Measurements from ENCODE around the gene ANXA5. TPM values are rescaled to one million over a fixed set of nuclear protein-coding genes. Genes with fewer than 3 reads are reported as not detected.
A peak's percentile ranks its signal among the peaks of the same experiment; 100 is the strongest.

ANXA5 gene
- total RNA-seq, 2 donors from 2014 or later, result 186 to 197 TPM

DNA sequence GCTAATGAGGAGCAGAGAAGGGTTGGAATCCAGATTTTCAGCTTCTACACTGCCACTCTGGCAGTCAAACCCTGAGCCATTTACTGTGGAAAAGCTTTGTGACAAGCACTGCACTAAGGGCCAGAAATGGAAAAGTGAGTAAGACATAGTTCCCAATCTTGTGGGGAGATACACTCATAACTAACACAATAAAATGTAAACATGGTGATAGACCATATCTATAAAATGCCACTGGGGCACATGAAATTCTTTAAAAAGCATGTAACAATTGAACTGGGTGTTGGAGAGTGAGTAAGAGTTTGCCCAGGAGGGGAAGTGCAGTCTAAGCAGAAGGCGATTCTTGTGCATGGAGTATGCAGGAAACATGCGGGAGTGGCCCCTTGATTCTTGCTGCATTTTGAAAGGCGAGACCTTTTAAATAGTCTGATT is 32.0 kb upstream of the ANXA5 start:
- Histone ChIP-seq H3K36me3 (no peaks in the 10 kb centered on the region), H3K9me3 (no peaks in the 10 kb centered on the region), H3K4me1 (no peaks in the 10 kb centered on the region), H3K4me3 (no peak overlapping the region), H3K27ac (no peak overlapping the region), H3K27me3 (no peaks in the 10 kb centered on the region)
- TF ChIP-seq, protein P1, sequence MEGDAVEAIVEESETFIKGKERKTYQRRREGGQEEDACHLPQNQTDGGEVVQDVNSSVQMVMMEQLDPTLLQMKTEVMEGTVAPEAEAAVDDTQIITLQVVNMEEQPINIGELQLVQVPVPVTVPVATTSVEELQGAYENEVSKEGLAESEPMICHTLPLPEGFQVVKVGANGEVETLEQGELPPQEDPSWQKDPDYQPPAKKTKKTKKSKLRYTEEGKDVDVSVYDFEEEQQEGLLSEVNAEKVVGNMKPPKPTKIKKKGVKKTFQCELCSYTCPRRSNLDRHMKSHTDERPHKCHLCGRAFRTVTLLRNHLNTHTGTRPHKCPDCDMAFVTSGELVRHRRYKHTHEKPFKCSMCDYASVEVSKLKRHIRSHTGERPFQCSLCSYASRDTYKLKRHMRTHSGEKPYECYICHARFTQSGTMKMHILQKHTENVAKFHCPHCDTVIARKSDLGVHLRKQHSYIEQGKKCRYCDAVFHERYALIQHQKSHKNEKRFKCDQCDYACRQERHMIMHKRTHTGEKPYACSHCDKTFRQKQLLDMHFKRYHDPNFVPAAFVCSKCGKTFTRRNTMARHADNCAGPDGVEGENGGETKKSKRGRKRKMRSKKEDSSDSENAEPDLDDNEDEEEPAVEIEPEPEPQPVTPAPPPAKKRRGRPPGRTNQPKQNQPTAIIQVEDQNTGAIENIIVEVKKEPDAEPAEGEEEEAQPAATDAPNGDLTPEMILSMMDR (IDR thresholded peaks at IDR 0.05), result no peak
- no peak for DNase-seq (ENCODE audit: low spot score)

DNA sequence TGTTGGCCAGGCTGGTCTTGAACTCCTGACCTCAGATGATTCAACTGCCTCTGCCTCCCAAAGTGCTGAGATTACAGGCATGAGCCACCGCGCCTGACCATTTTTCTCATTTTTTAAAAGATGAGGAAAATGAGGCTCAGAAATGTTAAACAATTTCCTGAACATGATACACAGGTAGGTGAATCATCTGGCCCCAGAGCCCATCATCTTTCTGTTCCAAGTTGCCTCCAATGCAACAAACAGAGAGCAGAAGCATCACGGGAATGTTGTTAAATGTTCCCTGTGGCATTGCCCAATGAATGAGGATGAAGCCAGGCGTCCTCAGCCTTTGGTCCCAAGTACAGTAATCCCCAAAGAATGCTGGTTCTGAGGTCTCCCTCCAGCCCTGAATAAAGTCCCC is 31.3 kb upstream of the ANXA5 start:
- H3K27me3 ChIP-seq, result no peaks in the 10 kb centered on the region
- H3K36me3 ChIP-seq, result no peaks in the 10 kb centered on the region
- H3K4me3 ChIP-seq, result no peak overlapping the region
- no peak overlapping the region for H3K27ac ChIP-seq
- H3K4me1 ChIP-seq, result no peaks in the 10 kb centered on the region
- TF ChIP-seq, protein P1 (IDR thresholded peaks at IDR 0.05), result no peak
- H3K9me3 ChIP-seq, result no peaks in the 10 kb centered on the region
- no peak for DNase-seq (ENCODE audit: low spot score)

DNA sequence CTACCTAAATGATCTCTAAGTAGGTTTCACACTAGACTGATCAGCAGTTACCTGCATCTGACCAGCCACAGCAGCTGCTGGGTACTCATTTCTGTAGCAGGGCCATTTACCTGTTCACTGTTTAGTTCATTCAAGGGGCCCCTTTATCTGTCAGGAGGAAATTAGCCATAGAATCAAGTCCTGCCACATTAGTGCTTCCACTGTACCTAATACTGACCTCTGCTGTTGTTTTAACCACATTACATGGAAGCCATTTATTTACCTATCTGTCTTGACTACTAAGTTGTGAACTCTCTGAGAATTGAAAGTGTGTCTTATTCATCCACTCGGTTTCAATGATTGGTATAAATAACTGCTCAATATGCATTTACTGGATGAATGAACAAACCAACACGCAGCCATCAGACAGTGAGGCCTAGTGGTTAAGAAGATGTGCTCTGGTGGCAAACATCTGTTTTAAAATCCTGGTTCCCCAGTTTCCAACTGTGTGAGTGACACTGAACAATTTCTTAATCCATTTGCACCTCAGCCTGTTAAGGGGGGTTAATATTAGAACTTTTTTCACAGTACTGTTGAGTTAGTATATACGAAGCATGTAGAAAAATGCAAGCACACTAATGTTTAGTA is 30.0 kb upstream of the ANXA5 start:
- no peak overlapping the region for H3K4me3 ChIP-seq
- H3K36me3 ChIP-seq, result no peaks in the 10 kb centered on the region
- no peak for DNase-seq (ENCODE audit: low spot score)
- no peaks in the 10 kb centered on the region for H3K27me3 ChIP-seq
- H3K27ac ChIP-seq, result no peak overlapping the region
- TF ChIP-seq, protein P1 (IDR thresholded peaks at IDR 0.05), result peak; percentile 61 to 85
- no peaks in the 10 kb centered on the region for H3K4me1 ChIP-seq
- H3K9me3 ChIP-seq, result no peaks in the 10 kb centered on the region

DNA sequence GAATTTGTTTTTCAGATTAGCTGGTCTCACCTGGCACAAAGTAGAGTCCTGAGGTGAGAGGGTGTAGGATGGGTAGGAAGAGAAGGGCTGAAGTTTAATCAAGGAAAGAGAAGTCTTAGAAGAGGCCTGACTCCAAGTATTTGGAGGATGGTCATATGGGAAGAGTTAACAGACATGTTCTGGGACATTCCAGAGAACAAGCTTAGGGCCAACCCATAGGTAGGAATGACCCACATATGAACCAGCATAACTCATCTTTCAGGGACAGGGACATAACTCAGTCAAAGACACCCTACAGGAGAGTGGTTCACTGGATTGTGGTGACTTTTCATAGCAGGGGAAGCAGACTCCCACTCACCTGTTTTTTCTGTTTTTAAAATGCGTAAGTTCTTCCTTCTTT is 27.9 kb upstream of the ANXA5 start:
- Histone ChIP-seq H3K36me3 (no peaks in the 10 kb centered on the region), H3K4me1 (no peaks in the 10 kb centered on the region), H3K9me3 (no peaks in the 10 kb centered on the region), H3K27me3 (no peaks in the 10 kb centered on the region), H3K4me3 (no peak overlapping the region), H3K27ac (no peak overlapping the region)
- DNase-seq (ENCODE audit: low spot score), result no peak
- TF ChIP-seq, protein P1 (IDR thresholded peaks at IDR 0.05), result no peak

DNA sequence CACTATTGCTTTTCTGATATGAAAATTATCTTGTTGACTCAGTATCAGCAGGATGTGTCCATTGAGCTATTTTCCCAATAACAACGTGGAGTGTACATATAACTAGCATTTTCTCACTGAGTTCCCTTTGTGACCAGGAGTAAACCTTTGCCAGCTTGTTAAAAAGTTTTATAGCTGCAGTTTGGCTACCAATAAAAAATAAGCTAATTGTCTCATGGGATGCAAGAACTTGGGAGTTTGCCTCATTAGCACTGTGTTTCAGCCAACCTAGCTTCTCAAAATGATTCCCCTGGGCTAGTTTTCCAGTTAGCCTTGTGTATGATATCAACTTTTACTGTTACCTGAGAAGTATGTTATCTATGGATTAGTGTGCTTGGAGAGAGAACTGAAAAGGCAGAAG is 24.9 kb upstream of the ANXA5 start:
- no peaks in the 10 kb centered on the region for H3K4me1 ChIP-seq
- no peaks in the 10 kb centered on the region for H3K27me3 ChIP-seq
- H3K9me3 ChIP-seq, result no peaks in the 10 kb centered on the region
- TF ChIP-seq, protein P1 (IDR thresholded peaks at IDR 0.05), result no peak
- no peak overlapping the region for H3K27ac ChIP-seq
- DNase-seq (ENCODE audit: low spot score), result no peak
- H3K36me3 ChIP-seq, result no peaks in the 10 kb centered on the region
- no peak overlapping the region for H3K4me3 ChIP-seq

DNA sequence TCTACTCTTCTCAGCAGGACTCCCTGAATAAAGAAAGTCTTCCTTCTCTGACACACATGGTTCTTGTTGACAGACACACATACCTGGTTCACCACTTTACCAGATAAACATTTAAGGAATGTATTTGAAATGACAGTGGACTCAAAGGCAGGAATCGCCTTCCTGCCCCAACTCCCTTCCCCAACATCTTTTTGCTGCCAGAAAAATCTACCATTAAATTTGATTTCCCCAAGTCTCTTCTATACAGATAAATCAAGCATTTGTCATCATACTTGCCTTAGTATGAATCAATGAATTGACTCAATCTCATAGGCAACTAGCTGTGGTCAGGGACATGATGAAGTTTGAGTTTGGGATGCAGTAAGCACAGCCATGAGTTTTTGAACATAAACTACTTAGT is 23.3 kb upstream of the ANXA5 start:
- Histone ChIP-seq H3K27ac (no peak overlapping the region), H3K4me3 (no peak overlapping the region), H3K9me3 (no peaks in the 10 kb centered on the region), H3K27me3 (no peaks in the 10 kb centered on the region), H3K36me3 (no peaks in the 10 kb centered on the region), H3K4me1 (no peaks in the 10 kb centered on the region)
- no peak for DNase-seq (ENCODE audit: low spot score)
- TF ChIP-seq, protein P1 (IDR thresholded peaks at IDR 0.05), result no peak
